Thymus (tissue), 2 donors: ENCODE results near the gene PLK3. TPM values are rescaled to one million over a fixed set of nuclear protein-coding genes. Genes with fewer than 3 reads are reported as not detected.

ENCODE experiments used
- polyA plus RNA-seq: library from polyadenylated mRNA; stranded (reverse); fragments of 200-250 nt; gene quantifications from one replicate; pipeline ENCODE4 v1.2.3, GENCODE V29; 2013
- total RNA-seq: library from RNA; stranded (reverse); fragments of 120-200 nt; gene quantifications from one replicate; pipeline ENCODE4 v1.2.4, GENCODE V29; 2013
- donor health status: healthy.

The PLK3 gene
- total and polyA plus RNA-seq, 2 donors: 10.1 to 32.9 TPM

Other genes starting within 250 kb of the PLK3 start
- gene TMEM53, start 125.9 kb upstream of the PLK3 start, total RNA-seq: 2.7 TPM
- gene TMEM53, start 125.9 kb upstream of the PLK3 start, polyA plus RNA-seq: 5.5 TPM
- 47.7 TPM for gene ARMH1, start 125.7 kb upstream of the PLK3 start, total RNA-seq
- 577 TPM for gene ARMH1, start 125.7 kb upstream of the PLK3 start, polyA plus RNA-seq
- 85.6 TPM for gene RNU5D-1, start 69.2 kb upstream of the PLK3 start, total RNA-seq
- not detected for gene RNU5D-1, start 69.2 kb upstream of the PLK3 start, polyA plus RNA-seq
- 42.1 TPM for gene KIF2C, start 60.5 kb upstream of the PLK3 start, total RNA-seq
- 6.2 TPM for gene KIF2C, start 60.5 kb upstream of the PLK3 start, polyA plus RNA-seq
- 3,262 TPM for gene RPS8, start 24.8 kb upstream of the PLK3 start, total RNA-seq
- gene RPS8, start 24.8 kb upstream of the PLK3 start, polyA plus RNA-seq: 3,732 TPM
- gene BEST4, start 12.2 kb upstream of the PLK3 start, total RNA-seq: 0.28 TPM
- 1.3 TPM for gene BEST4, start 12.2 kb upstream of the PLK3 start, polyA plus RNA-seq
- gene DYNLT4, start 7.0 kb downstream of the PLK3 start, total RNA-seq: 0.09 TPM
- gene DYNLT4, start 7.0 kb downstream of the PLK3 start, polyA plus RNA-seq: 0.09 TPM
- gene BTBD19, start 8.1 kb downstream of the PLK3 start, total RNA-seq: 0.42 TPM
- gene BTBD19, start 8.1 kb downstream of the PLK3 start, polyA plus RNA-seq: 3.8 TPM
- gene PTCH2, start 42.9 kb downstream of the PLK3 start, total RNA-seq: 0.33 TPM
- gene PTCH2, start 42.9 kb downstream of the PLK3 start, polyA plus RNA-seq: 0.91 TPM
- 33.4 TPM for gene EIF2B3, start 186.2 kb downstream of the PLK3 start, total RNA-seq
- gene EIF2B3, start 186.2 kb downstream of the PLK3 start, polyA plus RNA-seq: 12.3 TPM
- gene HECTD3, start 210.9 kb downstream of the PLK3 start, total RNA-seq: 8.0 TPM
- gene HECTD3, start 210.9 kb downstream of the PLK3 start, polyA plus RNA-seq: 22.5 TPM
- 98.7 TPM for gene UROD, start 211.9 kb downstream of the PLK3 start, total RNA-seq
- gene UROD, start 211.9 kb downstream of the PLK3 start, polyA plus RNA-seq: 68.2 TPM